K562 (cell line): Measurements from ENCODE around the gene DEFB116.

Experiments
- CTCF ChIP-seq, 3 experiments: IDR thresholded peaks in 2 of 3; conservative IDR thresholded peaks in 1 of 3; 2 replicates each; pipeline ENCODE4 v1.5.1; 2011 to 2012; ENCODE audit warnings: low read length in 3 of 3, mild to moderate bottlenecking in 3 of 3, control low read depth in 2 of 3, improper control_type of control experiment in 1 of 3, inconsistent platforms in 1 of 3, low read depth in 1 of 3, mixed read lengths in 1 of 3, moderate library complexity in 1 of 3; ENCODE audit not compliant: insufficient read depth in 2 of 3
- ESRRA ChIP-seq: fragments of 450-650 bp; IDR thresholded peaks from 2 replicates; pipeline ENCODE4 v1.6.1; 2014; ENCODE audit warnings: low read depth, mild to moderate bottlenecking, moderate library complexity, borderline replicate concordance
- ETV1 ChIP-seq: fragments of 450-650 bp; conservative IDR thresholded peaks from 2 replicates; pipeline ENCODE4 v1.6.1; 2016; ENCODE audit warnings: missing genetic modification characterization, control low read depth, low read depth, missing compliant biosample characterization
- EZH2 ChIP-seq: IDR thresholded peaks from 2 replicates; pipeline ENCODE4 v1.6.1; 2012; ENCODE audit warnings: low read depth, mild to moderate bottlenecking, inconsistent platforms, low read length, borderline replicate concordance
- FOXP1 ChIP-seq: sonication (generic); formaldehyde crosslinking; IDR thresholded peaks from 2 replicates; pipeline ENCODE4 v1.8.0; 2022; ENCODE audit warnings: mild to moderate bottlenecking, missing genetic modification reagents
- HOXB6 ChIP-seq: fragments of 250-450 bp; sonication (Bioruptor Pico); IDR thresholded peaks from 2 replicates; pipeline ENCODE4 v1.5.1; 2022; ENCODE audit warnings: mild to moderate bottlenecking, borderline replicate concordance
- NFIC ChIP-seq: fragments of 450-650 bp; IDR thresholded peaks from 2 replicates; pipeline ENCODE4 v1.6.1; 2017; ENCODE audit warnings: mild to moderate bottlenecking, inconsistent platforms
- NR2C2 ChIP-seq, 2 experiments: fragments of 200-800 bp in 1 of 2; sonication (Bioruptor generic) in 1 of 2; sonication (generic) in 1 of 2; formaldehyde crosslinking in 1 of 2; IDR thresholded peaks; 2 replicates each; pipeline versions ENCODE4 v1.6.1 to v1.8.0; 2016 to 2022; ENCODE audit warnings: mild to moderate bottlenecking in 1 of 2, missing compliant biosample characterization in 1 of 2, missing genetic modification characterization in 1 of 2, missing genetic modification reagents in 1 of 2
- POLR2AphosphoS5 ChIP-seq: IDR thresholded peaks from 2 replicates; pipeline ENCODE4 v1.6.1; 2011; ENCODE audit warnings: mild to moderate bottlenecking, low read depth, low read length, moderate library complexity; ENCODE audit not compliant: control insufficient read depth, insufficient read depth
- RFX1 ChIP-seq: fragments of 450-650 bp; IDR thresholded peaks from 2 replicates; pipeline ENCODE4 v1.6.1; 2016; ENCODE audit warnings: mild to moderate bottlenecking, moderate library complexity
- TARDBP ChIP-seq: fragments of 450-650 bp; IDR thresholded peaks from 2 replicates; pipeline ENCODE4 v1.6.1; 2016
- ZBTB43 ChIP-seq: sonication (generic); formaldehyde crosslinking; IDR thresholded peaks from 2 replicates; pipeline ENCODE4 v1.8.0; 2023; ENCODE audit warnings: mild to moderate bottlenecking, missing genetic modification reagents
- TF ChIP-seq, protein P1 (sequence below): fragments of 250-450 bp; sonication (Bioruptor Pico); IDR thresholded peaks from 2 replicates; pipeline ENCODE4 v1.8.0; 2021; ENCODE audit warnings: moderate library complexity, mild to moderate bottlenecking, inconsistent platforms

GRCh38 chr20:31256959-31257358 lies 51.4 kb downstream of the DEFB116 start:
- no peak for TF ChIP-seq EZH2
- no peak for TF ChIP-seq FOXP1
- TF ChIP-seq HOXB6 = no peak
- no peak for TF ChIP-seq NR2C2 (CRISPR knock-in tag; IDR thresholded peaks at IDR 0.05)
- no peak for TF ChIP-seq NR2C2 (tag; IDR thresholded peaks at IDR 0.05)
- TF ChIP-seq CTCF (IDR thresholded peaks at IDR 0.05 in 2 of 3, conservative IDR thresholded peaks at IDR 0.05 in 1 of 3; ENCODE audit: insufficient read depth in 2 of 3, low read depth in 1 of 3, low read length in 3 of 3) = no peak
- TF ChIP-seq ZBTB43 = no peak
- no peak for TF ChIP-seq ESRRA
- TF ChIP-seq RFX1 = no peak
- TF ChIP-seq ETV1 (tag) = no peak
- no peak for TF ChIP-seq POLR2AphosphoS5
- TF ChIP-seq, protein P1, sequence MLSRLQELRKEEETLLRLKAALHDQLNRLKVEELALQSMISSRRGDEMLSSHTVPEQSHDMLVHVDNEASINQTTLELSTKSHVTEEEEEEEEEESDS = no peak
- TF ChIP-seq TARDBP = no peak
- TF ChIP-seq NFIC = no peak
